BLaER1 (cell line): Measurements from ENCODE around the gene EBF3.

Experiments
- H3K27ac ChIP-seq: shearing (Covaris generic); formaldehyde crosslinking; 2 replicates; pipeline ENCODE4 v1.8.1; 2022
- H3K27me3 ChIP-seq: shearing (Covaris generic); formaldehyde crosslinking; 2 replicates; pipeline ENCODE4 v1.8.1; 2022
- H3K36me3 ChIP-seq: shearing (Covaris generic); formaldehyde crosslinking; 2 replicates; pipeline ENCODE4 v1.8.1; 2022
- H3K4me1 ChIP-seq: shearing (Covaris generic); formaldehyde crosslinking; 2 replicates; pipeline ENCODE4 v1.8.1; 2022
- H3K4me2 ChIP-seq: shearing (Covaris generic); formaldehyde crosslinking; 2 replicates; pipeline ENCODE4 v1.8.1; 2022
- H3K4me3 ChIP-seq: shearing (Covaris generic); formaldehyde crosslinking; 2 replicates; pipeline ENCODE4 v1.8.1; 2022
- H3K9ac ChIP-seq: shearing (Covaris generic); formaldehyde crosslinking; 2 replicates; pipeline ENCODE4 v1.8.1; 2022
- H3K9me3 ChIP-seq: shearing (Covaris generic); formaldehyde crosslinking; 2 replicates; pipeline ENCODE4 v1.8.1; 2022
- H4K20me1 ChIP-seq: shearing (Covaris generic); formaldehyde crosslinking; 2 replicates; pipeline ENCODE4 v1.8.1; 2022
- Cebpa-rat ChIP-seq: shearing (Covaris generic); IDR thresholded peaks from 2 replicates; pipeline ENCODE4 v1.8.1; 2022

The EBF3 gene

DNA sequence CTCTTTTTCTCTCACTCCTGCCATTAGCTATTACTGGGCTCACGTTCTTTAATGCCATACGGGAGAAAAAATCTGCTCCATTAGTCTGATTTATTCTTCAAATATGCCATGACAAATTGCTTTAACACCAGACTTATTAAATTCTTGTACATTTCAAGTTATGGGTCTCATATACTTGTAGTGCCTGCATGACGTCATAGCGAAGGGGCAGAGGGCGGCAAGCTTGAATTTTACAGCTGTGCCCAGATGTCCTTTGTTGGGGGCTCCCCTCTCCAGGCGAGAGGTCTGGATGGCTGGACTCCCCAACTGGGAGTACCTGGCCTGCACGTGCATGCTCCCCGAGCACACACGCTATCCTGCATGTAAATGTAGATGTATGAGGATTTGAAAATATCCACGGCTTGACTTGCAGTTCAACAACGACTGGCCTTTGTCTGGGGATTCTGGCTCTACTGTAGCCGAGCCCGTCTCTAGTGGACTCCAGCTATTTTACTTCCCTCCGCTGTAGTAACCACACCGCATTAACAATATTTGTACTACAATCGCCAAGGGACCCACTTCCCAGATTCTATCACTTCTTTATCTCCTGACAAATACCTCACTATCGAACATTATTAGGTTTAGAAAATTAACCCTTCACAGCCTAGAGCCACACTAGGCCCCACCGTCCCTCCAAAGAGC is 79.5 kb downstream of the EBF3 start:
- TF ChIP-seq Cebpa-rat = no peak
- H3K36me3 ChIP-seq = no peaks in the 10 kb centered on the region
- H3K4me1 ChIP-seq = peaks cover 12% of the 10 kb centered on the region
- no peaks in the 10 kb centered on the region for H3K27me3 ChIP-seq
- no peak overlapping the region for H3K27ac ChIP-seq
- no peak overlapping the region for H3K9ac ChIP-seq
- H3K4me3 ChIP-seq = no peak overlapping the region
- H4K20me1 ChIP-seq = no peaks in the 10 kb centered on the region
- H3K9me3 ChIP-seq = no peaks in the 10 kb centered on the region
- H3K4me2 ChIP-seq = no peak overlapping the region

- no peaks in the 10 kb centered on the region for H3K9me3 ChIP-seq
- peak overlapping the region; percentile 19; the same call in 1 of the 2 replicates for H3K4me2 ChIP-seq
- no peak overlapping the region for H3K27ac ChIP-seq
- H3K36me3 ChIP-seq = no peaks in the 10 kb centered on the region
- no peak overlapping the region for H3K4me3 ChIP-seq
- no peak overlapping the region for H3K9ac ChIP-seq
- H3K27me3 ChIP-seq = no peaks in the 10 kb centered on the region
- H4K20me1 ChIP-seq = no peaks in the 10 kb centered on the region
- TF ChIP-seq Cebpa-rat = no peak
- H3K4me1 ChIP-seq = peaks cover 12% of the 10 kb centered on the region
Measured at GRCh38 chr10:129883626-129884397, 80.3 kb downstream of the EBF3 start.

- H3K27ac ChIP-seq = no peak overlapping the region
- no peaks in the 10 kb centered on the region for H3K27me3 ChIP-seq
- no peak overlapping the region for H3K9ac ChIP-seq
- H3K4me2 ChIP-seq = no peak overlapping the region
- H4K20me1 ChIP-seq = no peaks in the 10 kb centered on the region
- peaks cover 12% of the 10 kb centered on the region for H3K4me1 ChIP-seq
- no peaks in the 10 kb centered on the region for H3K9me3 ChIP-seq
- H3K36me3 ChIP-seq = no peaks in the 10 kb centered on the region
- H3K4me3 ChIP-seq = no peak overlapping the region
- no peak for TF ChIP-seq Cebpa-rat
Measured at GRCh38 chr10:129883029-129883428, 81.0 kb downstream of the EBF3 start.

GRCh38 chr10:129882291-129883010 is 81.6 kb downstream of the EBF3 start:
- H3K4me2 ChIP-seq = no peak overlapping the region

GRCh38 chr10:129881641-129882040 is 82.4 kb downstream of the EBF3 start:
- Histone ChIP-seq H3K27ac (no peak overlapping the region), H3K4me2 (no peak overlapping the region), H3K9me3 (no peaks in the 10 kb centered on the region), H3K4me3 (no peak overlapping the region), H3K27me3 (no peaks in the 10 kb centered on the region), H3K36me3 (no peaks in the 10 kb centered on the region), H3K4me1 (peaks cover 12% of the 10 kb centered on the region), H3K9ac (no peak overlapping the region), H4K20me1 (no peaks in the 10 kb centered on the region)
- TF ChIP-seq Cebpa-rat = no peak

More at GRCh38 chr10:129882291-129883010, 81.6 kb downstream of the EBF3 start:
- no peaks in the 10 kb centered on the region for H3K9me3 ChIP-seq
- no peak overlapping the region for H3K9ac ChIP-seq
- no peak overlapping the region for H3K4me3 ChIP-seq
- no peak overlapping the region for H3K27ac ChIP-seq
- no peak for TF ChIP-seq Cebpa-rat
- H4K20me1 ChIP-seq = no peaks in the 10 kb centered on the region
- H3K36me3 ChIP-seq = no peaks in the 10 kb centered on the region
- H3K27me3 ChIP-seq = no peaks in the 10 kb centered on the region
- peaks cover 12% of the 10 kb centered on the region for H3K4me1 ChIP-seq

GRCh38 chr10:129880191-129880870 is 83.7 kb downstream of the EBF3 start:
- Histone ChIP-seq H3K27me3 (no peaks in the 10 kb centered on the region), H3K9ac (no peak overlapping the region), H3K4me2 (no peak overlapping the region), H3K4me1 (peaks cover 12% of the 10 kb centered on the region), H3K36me3 (no peaks in the 10 kb centered on the region), H4K20me1 (no peaks in the 10 kb centered on the region), H3K27ac (no peak overlapping the region), H3K9me3 (0 out of 2 replicates have a peak, but pooled peaks cover 4% of the 10 kb centered on the region), H3K4me3 (no peak overlapping the region)
- no peak for TF ChIP-seq Cebpa-rat

DNA sequence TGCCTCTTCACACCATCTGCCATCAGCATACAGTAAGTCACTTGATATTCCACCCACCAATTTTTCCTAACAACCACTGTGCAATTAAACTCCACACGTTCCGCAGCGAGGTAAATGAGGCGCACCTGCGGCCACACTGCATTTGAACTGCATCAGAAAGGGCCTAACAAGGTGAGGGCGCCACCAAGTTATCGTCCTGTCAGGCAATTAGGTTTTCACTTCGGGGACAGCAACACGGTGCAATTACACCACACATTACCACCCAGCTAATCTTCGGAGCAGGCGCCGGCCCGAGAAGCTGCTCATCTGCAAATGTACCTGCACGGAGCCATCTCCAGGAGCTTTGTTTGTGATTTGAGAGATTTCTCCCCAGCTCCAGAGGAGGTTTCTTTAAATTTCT is 84.4 kb downstream of the EBF3 start:
- no peaks in the 10 kb centered on the region for H4K20me1 ChIP-seq
- H3K4me1 ChIP-seq = peaks cover 12% of the 10 kb centered on the region
- peaks cover 4% of the 10 kb centered on the region; the same call in 1 of the 2 replicates for H3K9me3 ChIP-seq
- no peaks in the 10 kb centered on the region for H3K27me3 ChIP-seq
- no peak overlapping the region for H3K4me3 ChIP-seq
- no peak overlapping the region for H3K27ac ChIP-seq
- H3K9ac ChIP-seq = no peak overlapping the region
- no peak for TF ChIP-seq Cebpa-rat
- no peak overlapping the region for H3K4me2 ChIP-seq
- H3K36me3 ChIP-seq = no peaks in the 10 kb centered on the region

GRCh38 chr10:129878835-129879234 is 85.2 kb downstream of the EBF3 start:
- no peak overlapping the region for H3K27ac ChIP-seq

DNA sequence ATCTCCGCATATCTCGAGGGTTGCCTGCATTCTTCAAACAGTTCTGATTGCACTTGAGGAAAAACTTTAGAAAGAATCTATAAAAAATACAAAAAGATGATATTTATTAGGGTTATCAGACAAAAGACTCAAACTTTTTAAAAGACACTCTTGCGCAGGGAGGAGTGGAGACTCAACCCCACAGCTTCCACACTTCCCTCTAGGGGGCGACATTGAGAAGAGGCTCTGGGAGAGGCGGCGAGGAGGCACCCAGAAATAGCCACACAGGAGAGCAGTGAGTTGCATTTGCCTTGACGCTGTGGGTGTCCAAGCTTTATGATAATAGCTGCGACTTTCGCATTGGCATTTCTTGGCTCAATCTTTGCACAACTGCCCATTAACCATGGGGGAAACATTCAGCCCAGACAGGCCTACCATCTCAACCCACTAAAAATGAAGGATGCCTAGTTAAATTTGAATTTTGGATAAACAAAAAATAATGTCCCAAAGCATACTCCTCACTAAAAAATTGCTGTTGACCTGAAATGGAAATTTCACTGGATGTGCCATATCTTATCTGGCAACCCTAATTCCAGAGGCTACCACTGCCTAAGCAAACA is 86.2 kb downstream of the EBF3 start:
- no peaks in the 10 kb centered on the region for H4K20me1 ChIP-seq
- no peak overlapping the region for H3K4me2 ChIP-seq
- TF ChIP-seq Cebpa-rat = no peak
- no peak overlapping the region for H3K4me3 ChIP-seq
- no peaks in the 10 kb centered on the region for H3K36me3 ChIP-seq
- peaks cover 4% of the 10 kb centered on the region; the same call in 1 of the 2 replicates for H3K9me3 ChIP-seq
- no peak overlapping the region for H3K9ac ChIP-seq
- H3K4me1 ChIP-seq = no peaks in the 10 kb centered on the region
- H3K27me3 ChIP-seq = no peaks in the 10 kb centered on the region
- no peak overlapping the region for H3K27ac ChIP-seq

More at GRCh38 chr10:129878835-129879234, 85.2 kb downstream of the EBF3 start:
- Histone ChIP-seq H3K27me3 (no peaks in the 10 kb centered on the region), H3K9ac (no peak overlapping the region), H3K9me3 (peaks cover 4% of the 10 kb centered on the region; the same call in 1 of the 2 replicates), H4K20me1 (no peaks in the 10 kb centered on the region), H3K4me2 (no peak overlapping the region), H3K36me3 (no peaks in the 10 kb centered on the region), H3K4me1 (peaks cover 9% of the 10 kb centered on the region), H3K4me3 (no peak overlapping the region)
- TF ChIP-seq Cebpa-rat = no peak
